ENCODE results near the gene TMEM43. TPM values are rescaled to one million over a fixed set of nuclear protein-coding genes. Genes with fewer than 3 reads are reported as not detected.
A peak's percentile ranks its signal among the peaks of the same experiment; 100 is the strongest.

The TMEM43 gene
- total and polyA plus RNA-seq, 2 of the 13 experiments (the other 11 are each of a cell fraction or from before 2014, with no cell fraction given) = 48.9 to 50.5 TPM

- TF ChIP-seq ZNF574 (CRISPR knock-in tag; IDR thresholded peaks at IDR 0.05) = no peak; the same call in 1 of the 2 replicates
- TF ChIP-seq, protein P1, sequence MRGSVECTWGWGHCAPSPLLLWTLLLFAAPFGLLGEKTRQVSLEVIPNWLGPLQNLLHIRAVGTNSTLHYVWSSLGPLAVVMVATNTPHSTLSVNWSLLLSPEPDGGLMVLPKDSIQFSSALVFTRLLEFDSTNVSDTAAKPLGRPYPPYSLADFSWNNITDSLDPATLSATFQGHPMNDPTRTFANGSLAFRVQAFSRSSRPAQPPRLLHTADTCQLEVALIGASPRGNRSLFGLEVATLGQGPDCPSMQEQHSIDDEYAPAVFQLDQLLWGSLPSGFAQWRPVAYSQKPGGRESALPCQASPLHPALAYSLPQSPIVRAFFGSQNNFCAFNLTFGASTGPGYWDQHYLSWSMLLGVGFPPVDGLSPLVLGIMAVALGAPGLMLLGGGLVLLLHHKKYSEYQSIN (CRISPR knock-in tag; IDR thresholded peaks at IDR 0.05; ENCODE audit: borderline replicate concordance) = no peak
- TF ChIP-seq, protein P2, sequence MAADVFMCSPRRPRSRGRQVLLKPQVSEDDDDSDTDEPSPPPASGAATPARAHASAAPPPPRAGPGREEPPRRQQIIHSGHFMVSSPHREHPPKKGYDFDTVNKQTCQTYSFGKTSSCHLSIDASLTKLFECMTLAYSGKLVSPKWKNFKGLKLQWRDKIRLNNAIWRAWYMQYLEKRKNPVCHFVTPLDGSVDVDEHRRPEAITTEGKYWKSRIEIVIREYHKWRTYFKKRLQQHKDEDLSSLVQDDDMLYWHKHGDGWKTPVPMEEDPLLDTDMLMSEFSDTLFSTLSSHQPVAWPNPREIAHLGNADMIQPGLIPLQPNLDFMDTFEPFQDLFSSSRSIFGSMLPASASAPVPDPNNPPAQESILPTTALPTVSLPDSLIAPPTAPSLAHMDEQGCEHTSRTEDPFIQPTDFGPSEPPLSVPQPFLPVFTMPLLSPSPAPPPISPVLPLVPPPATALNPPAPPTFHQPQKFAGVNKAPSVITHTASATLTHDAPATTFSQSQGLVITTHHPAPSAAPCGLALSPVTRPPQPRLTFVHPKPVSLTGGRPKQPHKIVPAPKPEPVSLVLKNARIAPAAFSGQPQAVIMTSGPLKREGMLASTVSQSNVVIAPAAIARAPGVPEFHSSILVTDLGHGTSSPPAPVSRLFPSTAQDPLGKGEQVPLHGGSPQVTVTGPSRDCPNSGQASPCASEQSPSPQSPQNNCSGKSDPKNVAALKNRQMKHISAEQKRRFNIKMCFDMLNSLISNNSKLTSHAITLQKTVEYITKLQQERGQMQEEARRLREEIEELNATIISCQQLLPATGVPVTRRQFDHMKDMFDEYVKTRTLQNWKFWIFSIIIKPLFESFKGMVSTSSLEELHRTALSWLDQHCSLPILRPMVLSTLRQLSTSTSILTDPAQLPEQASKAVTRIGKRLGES (CRISPR knock-in tag; IDR thresholded peaks at IDR 0.05; ENCODE audit: borderline replicate concordance) = 0 out of 2 replicates have a peak, but pooled peaks have one; percentile 35
- TF ChIP-seq ZNF615 (CRISPR knock-in tag; IDR thresholded peaks at IDR 0.05; ENCODE audit: borderline replicate concordance) = no peak
- TF ChIP-seq ZNF296 (CRISPR knock-in tag; conservative IDR thresholded peaks at IDR 0.05) = peak; percentile 77
- TF ChIP-seq ZNF577 (CRISPR knock-in tag; IDR thresholded peaks at IDR 0.05; ENCODE audit: borderline replicate concordance, low read depth) = no peak
- TF ChIP-seq XBP1 (CRISPR knock-in tag; IDR thresholded peaks at IDR 0.05) = no peak
- TF ChIP-seq, protein P3, sequence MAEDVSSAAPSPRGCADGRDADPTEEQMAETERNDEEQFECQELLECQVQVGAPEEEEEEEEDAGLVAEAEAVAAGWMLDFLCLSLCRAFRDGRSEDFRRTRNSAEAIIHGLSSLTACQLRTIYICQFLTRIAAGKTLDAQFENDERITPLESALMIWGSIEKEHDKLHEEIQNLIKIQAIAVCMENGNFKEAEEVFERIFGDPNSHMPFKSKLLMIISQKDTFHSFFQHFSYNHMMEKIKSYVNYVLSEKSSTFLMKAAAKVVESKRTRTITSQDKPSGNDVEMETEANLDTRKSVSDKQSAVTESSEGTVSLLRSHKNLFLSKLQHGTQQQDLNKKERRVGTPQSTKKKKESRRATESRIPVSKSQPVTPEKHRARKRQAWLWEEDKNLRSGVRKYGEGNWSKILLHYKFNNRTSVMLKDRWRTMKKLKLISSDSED (CRISPR knock-in tag; IDR thresholded peaks at IDR 0.05) = no peak
- TF ChIP-seq, protein P4, sequence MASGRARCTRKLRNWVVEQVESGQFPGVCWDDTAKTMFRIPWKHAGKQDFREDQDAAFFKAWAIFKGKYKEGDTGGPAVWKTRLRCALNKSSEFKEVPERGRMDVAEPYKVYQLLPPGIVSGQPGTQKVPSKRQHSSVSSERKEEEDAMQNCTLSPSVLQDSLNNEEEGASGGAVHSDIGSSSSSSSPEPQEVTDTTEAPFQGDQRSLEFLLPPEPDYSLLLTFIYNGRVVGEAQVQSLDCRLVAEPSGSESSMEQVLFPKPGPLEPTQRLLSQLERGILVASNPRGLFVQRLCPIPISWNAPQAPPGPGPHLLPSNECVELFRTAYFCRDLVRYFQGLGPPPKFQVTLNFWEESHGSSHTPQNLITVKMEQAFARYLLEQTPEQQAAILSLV (CRISPR knock-in tag; IDR thresholded peaks at IDR 0.05; ENCODE audit: borderline replicate concordance) = 0 out of 2 replicates have a peak, but pooled peaks have one; percentile 20
- TF ChIP-seq REL (CRISPR knock-in tag; conservative IDR thresholded peaks at IDR 0.05) = 0 out of 2 replicates have a peak, but pooled peaks have one; percentile 33
- TF ChIP-seq, protein P5, sequence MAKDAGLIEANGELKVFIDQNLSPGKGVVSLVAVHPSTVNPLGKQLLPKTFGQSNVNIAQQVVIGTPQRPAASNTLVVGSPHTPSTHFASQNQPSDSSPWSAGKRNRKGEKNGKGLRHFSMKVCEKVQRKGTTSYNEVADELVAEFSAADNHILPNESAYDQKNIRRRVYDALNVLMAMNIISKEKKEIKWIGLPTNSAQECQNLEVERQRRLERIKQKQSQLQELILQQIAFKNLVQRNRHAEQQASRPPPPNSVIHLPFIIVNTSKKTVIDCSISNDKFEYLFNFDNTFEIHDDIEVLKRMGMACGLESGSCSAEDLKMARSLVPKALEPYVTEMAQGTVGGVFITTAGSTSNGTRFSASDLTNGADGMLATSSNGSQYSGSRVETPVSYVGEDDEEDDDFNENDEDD (CRISPR knock-in tag; IDR thresholded peaks at IDR 0.05; ENCODE audit: borderline replicate concordance) = no peak
- peak; percentile 83 for TF ChIP-seq SMAD9 (CRISPR knock-in tag; IDR thresholded peaks at IDR 0.05)
- TF ChIP-seq ZFP41 (CRISPR knock-in tag; IDR thresholded peaks at IDR 0.05; ENCODE audit: borderline replicate concordance) = no peak
- peak; percentile 49; the same call in 1 of the 2 replicates for TF ChIP-seq ZNF543 (CRISPR knock-in tag; IDR thresholded peaks at IDR 0.05)
Measured at GRCh38 chr3:14125193-14126016, 553 bp downstream of the TMEM43 start (continued).
